GM21381 (cell line): ENCODE results near the gene NR6A1.

Experiments used
- ATAC-seq: cut with Tn5 transposase; IDR thresholded peaks from one replicate; pipeline ENCODE4 v1.9.1; 2021; ENCODE audit warnings: mild to moderate bottlenecking, moderate library complexity; ENCODE audit not compliant: unreplicated experiment

NR6A1 gene

GRCh38 chr9:124479947-124480620, 291.0 kb downstream of the NR6A1 start:
- ATAC-seq, result no peak

GRCh38 chr9:124479371-124479770, 291.7 kb downstream of the NR6A1 start:
- no peak for ATAC-seq

GRCh38 chr9:124478354-124478753, 292.8 kb downstream of the NR6A1 start:
- no peak for ATAC-seq

GRCh38 chr9:124477648-124478285, 293.3 kb downstream of the NR6A1 start:
- no peak for ATAC-seq

GRCh38 chr9:124477211-124477647, 293.9 kb downstream of the NR6A1 start:
- no peak for ATAC-seq

GRCh38 chr9:124475868-124476690, 295.0 kb downstream of the NR6A1 start:
- ATAC-seq, result no peak

- no peak for ATAC-seq
Observed at GRCh38 chr9:124475158-124475867, 295.8 kb downstream of the NR6A1 start.

GRCh38 chr9:124474151-124474550, 297.0 kb downstream of the NR6A1 start:
- no peak for ATAC-seq

GRCh38 chr9:124473310-124473709, 297.8 kb downstream of the NR6A1 start:
- no peak for ATAC-seq

- no peak for ATAC-seq
Observed at GRCh38 chr9:124472770-124473169, 298.3 kb downstream of the NR6A1 start.

- ATAC-seq, result no peak
Observed at GRCh38 chr9:124471761-124472160, 299.4 kb downstream of the NR6A1 start.

- ATAC-seq, result no peak
Observed at GRCh38 chr9:124470726-124471125, 300.4 kb downstream of the NR6A1 start.

- no peak for ATAC-seq
Observed at GRCh38 chr9:124470306-124470705, 300.8 kb downstream of the NR6A1 start.

- no peak for ATAC-seq
Observed at GRCh38 chr9:124469011-124469832, 301.9 kb downstream of the NR6A1 start.

GRCh38 chr9:124468061-124468740, 302.9 kb downstream of the NR6A1 start:
- no peak for ATAC-seq

- no peak for ATAC-seq
Observed at GRCh38 chr9:124467410-124468060, 303.6 kb downstream of the NR6A1 start.
